Psoas muscle (tissue), 8 donors: ENCODE measurements around the gene LCE6A. TPM values are rescaled to one million over a fixed set of nuclear protein-coding genes. Genes with fewer than 3 reads are reported as not detected.

Source experiments
- ATAC-seq, 4 donors: fragments of 200-7000 bp; cut with Tn5 transposase; one replicate each; pipeline ENCODE4 v1.9.1; 2020; ENCODE audit warnings: moderate library complexity in 3 of 4, mild to moderate bottlenecking in 2 of 4
- DNase-seq, 2 donors: peaks; one replicate each; pipeline ENCODE4 v3.0.0-alpha.2; 2020
- H3K27ac ChIP-seq: fragments of 200-600 bp; one replicate; pipeline ENCODE4 v1.8.0; 2022
- H3K27me3 ChIP-seq, 3 donors: fragments of 200-600 bp in 1 of 3; one replicate each; pipeline versions ENCODE4 v1.6.1 to v1.8.0; 2013 to 2022; ENCODE audit warnings: low read length in 2 of 3, mild to moderate bottlenecking in 2 of 3, moderate library complexity in 1 of 3; ENCODE audit not compliant: insufficient read depth in 3 of 3
- H3K36me3 ChIP-seq, 2 donors: fragments of 200-600 bp in 1 of 2; one replicate each; pipeline versions ENCODE4 v1.6.1 to v1.8.0; 2013 to 2022; ENCODE audit warnings: low read depth in 1 of 2, mild to moderate bottlenecking in 1 of 2, moderate library complexity in 1 of 2; ENCODE audit not compliant: insufficient read depth in 1 of 2
- H3K4me1 ChIP-seq: fragments of 200-600 bp; one replicate; pipeline ENCODE4 v1.8.0; 2022
- H3K4me3 ChIP-seq: fragments of 200-600 bp; one replicate; pipeline ENCODE4 v1.8.0; 2022; ENCODE audit warnings: mild to moderate bottlenecking
- H3K9me3 ChIP-seq: fragments of 200-600 bp; one replicate; pipeline ENCODE4 v1.8.0; 2022
- CTCF ChIP-seq: fragments of 200-600 bp; IDR thresholded peaks from one replicate; pipeline ENCODE4 v1.8.0; 2022; ENCODE audit warnings: antibody characterized with exemption
- WGBS, 3 donors: extraction: QIAGEN DNeasy Blood & Tissue Kit; methylation state at CpG; one replicate each; pipeline versions ENCODE4 v1.1.6 to v1.1.7; 2013; 5-methylcytosine and 5-hydroxymethylcytosine counted together
- intact Hi-C, 2 donors: fragments of 100-400 bp; cut with DNase I; formaldehyde crosslinking; loops; one replicate each; pipeline versions ENCODE4 v1.11.0 to v1.14.2; 2022
- polyA plus RNA-seq, 3 donors: library from polyadenylated mRNA; stranded (reverse); fragments of 200-250 nt; gene quantifications; one replicate each; pipeline ENCODE4 v1.2.3, GENCODE V29; 2013
- total RNA-seq, 4 donors: library from RNA; stranded (reverse); fragmentation: NEBNext Ultra II Directional in 2 of 4; extraction: Animal tissue kit (Norgen Biotek cat#: 25700) in 2 of 4; gene quantifications; one replicate each; pipeline versions ENCODE4 v1.2.1 to v1.2.4, GENCODE V29; 2021 to 2023
- donor health status: healthy with polysubstance abuse.
- donor health status: DM: no; HTN: no; CAD: no; lungs with moderate emphysema.
- donor health status: Bipolar disorder and iron deficiency.
- donor health status: healthy.
- donor health status: DM: yes; HTN: yes; CAD: no.
- donor health status: DM: no; HTN: no; CAD: no.
- donor health status: DM: no; HTN: no; CAD: no.
- donor health status: DM: yes; HTN: yes; CAD: no.

The LCE6A gene
- total and polyA plus RNA-seq, 7 donors: not detected

GRCh38 chr1:152811050-152811449, 31.6 kb upstream of the LCE6A start:
- no peaks in the 10 kb centered on the region for H3K36me3 ChIP-seq
- peaks cover 0 to 1% (median 0%) of the 10 kb centered on the region in 3 donors for H3K27me3 ChIP-seq
- ATAC-seq (no peak), DNase-seq (no peak)
- H3K4me3 ChIP-seq: no peak overlapping the region
- WGBS, 3 donors: 49 to 56% (median 54%) methylated on average over 2 of the region's 2 CpGs
- TF ChIP-seq CTCF: no peak
- intact Hi-C loops: no loop called here
- H3K4me1 ChIP-seq: no peaks in the 10 kb centered on the region
- H3K27ac ChIP-seq: no peak overlapping the region
- H3K9me3 ChIP-seq: no peaks in the 10 kb centered on the region

- H3K27me3 ChIP-seq: peaks cover 0 to 1% (median 0%) of the 10 kb centered on the region in 3 donors
- H3K36me3 ChIP-seq: no peaks in the 10 kb centered on the region
- no peaks in the 10 kb centered on the region for H3K9me3 ChIP-seq
- no peaks in the 10 kb centered on the region for H3K4me1 ChIP-seq
- H3K27ac ChIP-seq: no peak within 1 kb of the TSS
- no peak within 1 kb of the TSS for H3K4me3 ChIP-seq
- WGBS, 3 donors: 71 to 92% (median 84%) methylated on average over 2 of the region's 2 CpGs
- no peak for TF ChIP-seq CTCF
- intact Hi-C loops: no loop called here
- no peak for ATAC-seq
- DNase-seq: no peak
These were observed 31.0 kb upstream of the LCE6A start, which contains the start of gene LCE1B for GRCh38 chr1:152811671-152812070. LCE1B (plus strand) TSS chr1:152811971; CDS start chr1:152812447, 476 bp downstream.

GRCh38 chr1:152817309-152817708, 25.3 kb upstream of the LCE6A start:
- no peak overlapping the region for H3K4me3 ChIP-seq
- ATAC-seq: no peak
- no peak for DNase-seq
- H3K4me1 ChIP-seq: no peaks in the 10 kb centered on the region
- WGBS, 3 donors: 82 to 85% (median 83%) methylated on average over 6 of the region's 6 CpGs
- no peak overlapping the region for H3K27ac ChIP-seq
- no peaks in the 10 kb centered on the region for H3K27me3 ChIP-seq
- no peaks in the 10 kb centered on the region for H3K36me3 ChIP-seq
- TF ChIP-seq CTCF: no peak
- H3K9me3 ChIP-seq: no peaks in the 10 kb centered on the region
- intact Hi-C loops: no loop called here

GRCh38 chr1:152823294-152823693, 19.4 kb upstream of the LCE6A start:
- intact Hi-C loops: no loop called here
- TF ChIP-seq CTCF: no peak
- Histone ChIP-seq H3K27ac (no peak overlapping the region), H3K36me3 (no peaks in the 10 kb centered on the region), H3K27me3 (no peaks in the 10 kb centered on the region), H3K9me3 (no peaks in the 10 kb centered on the region), H3K4me3 (no peak overlapping the region), H3K4me1 (no peaks in the 10 kb centered on the region)
- WGBS, 3 donors: 35 to 40% (median 39%) methylated on average over 5 of the region's 5 CpGs
- ATAC-seq: no peak
- no peak for DNase-seq

- ATAC-seq (no peak), DNase-seq (no peak)
- H3K36me3 ChIP-seq: no peaks in the 10 kb centered on the region
- H3K4me3 ChIP-seq: no peak overlapping the region
- H3K9me3 ChIP-seq: no peaks in the 10 kb centered on the region
- no peaks in the 10 kb centered on the region for H3K27me3 ChIP-seq
- intact Hi-C loops: no loop called here
- H3K27ac ChIP-seq: no peak overlapping the region
- no peak for TF ChIP-seq CTCF
- no peaks in the 10 kb centered on the region for H3K4me1 ChIP-seq
These were observed 17.7 kb upstream of the LCE6A start for GRCh38 chr1:152824964-152825363.
